D721Med (cell line): ENCODE measurements around the gene SIM2.

Experiments
- DNase-seq: peaks from one replicate; pipeline ENCODE4 v3.0.0; 2011; ENCODE audit warnings: low spot score; ENCODE audit not compliant: insufficient read length
- FAIRE-seq: peaks from 2 replicates; lab custom pipeline; 2011; peaks lifted over from hg19 to GRCh38; lab: Jason Lieb, UNC
- TF ChIP-seq, protein P1 (sequence below): IDR thresholded peaks from 2 replicates; pipeline ENCODE4 v1.5.1; 2012; ENCODE audit warnings: mild to moderate bottlenecking, control low read depth; ENCODE audit not compliant: insufficient read depth; ENCODE audit errors: missing control alignments

SIM2 gene

DNA sequence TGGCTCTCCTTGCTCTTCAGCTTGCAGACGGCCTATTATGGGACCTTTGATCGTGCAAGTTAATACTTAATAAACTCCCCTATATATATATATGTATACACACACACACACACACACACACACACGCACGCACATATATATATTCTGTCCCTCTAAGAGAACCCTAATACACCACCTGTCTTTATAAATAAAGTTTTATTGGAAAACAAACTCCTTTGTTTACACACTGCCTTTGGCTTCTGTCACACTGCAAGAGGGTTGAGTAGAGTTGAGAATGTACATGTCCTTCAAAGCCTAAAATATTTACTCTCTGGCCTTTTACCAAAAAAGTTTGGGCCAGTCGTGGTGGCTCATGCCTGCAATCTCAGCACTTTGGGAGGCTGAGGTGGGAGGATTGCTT lies 26.2 kb upstream of the SIM2 start:
- DNase-seq: no peak
- TF ChIP-seq, protein P1, sequence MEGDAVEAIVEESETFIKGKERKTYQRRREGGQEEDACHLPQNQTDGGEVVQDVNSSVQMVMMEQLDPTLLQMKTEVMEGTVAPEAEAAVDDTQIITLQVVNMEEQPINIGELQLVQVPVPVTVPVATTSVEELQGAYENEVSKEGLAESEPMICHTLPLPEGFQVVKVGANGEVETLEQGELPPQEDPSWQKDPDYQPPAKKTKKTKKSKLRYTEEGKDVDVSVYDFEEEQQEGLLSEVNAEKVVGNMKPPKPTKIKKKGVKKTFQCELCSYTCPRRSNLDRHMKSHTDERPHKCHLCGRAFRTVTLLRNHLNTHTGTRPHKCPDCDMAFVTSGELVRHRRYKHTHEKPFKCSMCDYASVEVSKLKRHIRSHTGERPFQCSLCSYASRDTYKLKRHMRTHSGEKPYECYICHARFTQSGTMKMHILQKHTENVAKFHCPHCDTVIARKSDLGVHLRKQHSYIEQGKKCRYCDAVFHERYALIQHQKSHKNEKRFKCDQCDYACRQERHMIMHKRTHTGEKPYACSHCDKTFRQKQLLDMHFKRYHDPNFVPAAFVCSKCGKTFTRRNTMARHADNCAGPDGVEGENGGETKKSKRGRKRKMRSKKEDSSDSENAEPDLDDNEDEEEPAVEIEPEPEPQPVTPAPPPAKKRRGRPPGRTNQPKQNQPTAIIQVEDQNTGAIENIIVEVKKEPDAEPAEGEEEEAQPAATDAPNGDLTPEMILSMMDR: no peak
- no peak for FAIRE-seq

GRCh38 chr21:36676039-36676950 lies 22.6 kb upstream of the SIM2 start:
- TF ChIP-seq, protein P1: no peak
- DNase-seq (no peak), FAIRE-seq (no peak)

DNA sequence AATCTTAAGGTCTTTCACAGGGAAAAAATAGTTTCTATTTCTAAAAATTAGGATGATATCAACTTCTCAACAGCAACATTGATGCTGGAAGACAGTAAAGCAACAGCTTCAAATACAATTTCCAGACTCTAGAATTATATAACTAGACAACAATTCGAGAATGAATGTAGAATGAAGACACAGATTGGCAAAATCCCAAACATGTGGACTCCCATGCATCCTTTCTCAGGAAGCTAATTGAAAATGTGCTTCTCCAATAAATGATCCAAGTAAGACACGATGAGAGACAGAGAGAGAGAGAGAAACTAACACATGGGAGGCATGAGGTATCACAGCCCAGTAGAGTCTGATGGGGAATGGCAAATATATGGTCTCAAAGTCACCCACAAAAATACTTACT lies 21.5 kb upstream of the SIM2 start:
- FAIRE-seq (no peak), DNase-seq (no peak)
- TF ChIP-seq, protein P1: no peak

GRCh38 chr21:36678538-36678937 lies 20.4 kb upstream of the SIM2 start:
- FAIRE-seq (no peak), DNase-seq (no peak)
- TF ChIP-seq, protein P1: no peak

- TF ChIP-seq, protein P1: no peak
- no peak for FAIRE-seq
Observed at GRCh38 chr21:36681117-36681631, 17.7 kb upstream of the SIM2 start.

DNA sequence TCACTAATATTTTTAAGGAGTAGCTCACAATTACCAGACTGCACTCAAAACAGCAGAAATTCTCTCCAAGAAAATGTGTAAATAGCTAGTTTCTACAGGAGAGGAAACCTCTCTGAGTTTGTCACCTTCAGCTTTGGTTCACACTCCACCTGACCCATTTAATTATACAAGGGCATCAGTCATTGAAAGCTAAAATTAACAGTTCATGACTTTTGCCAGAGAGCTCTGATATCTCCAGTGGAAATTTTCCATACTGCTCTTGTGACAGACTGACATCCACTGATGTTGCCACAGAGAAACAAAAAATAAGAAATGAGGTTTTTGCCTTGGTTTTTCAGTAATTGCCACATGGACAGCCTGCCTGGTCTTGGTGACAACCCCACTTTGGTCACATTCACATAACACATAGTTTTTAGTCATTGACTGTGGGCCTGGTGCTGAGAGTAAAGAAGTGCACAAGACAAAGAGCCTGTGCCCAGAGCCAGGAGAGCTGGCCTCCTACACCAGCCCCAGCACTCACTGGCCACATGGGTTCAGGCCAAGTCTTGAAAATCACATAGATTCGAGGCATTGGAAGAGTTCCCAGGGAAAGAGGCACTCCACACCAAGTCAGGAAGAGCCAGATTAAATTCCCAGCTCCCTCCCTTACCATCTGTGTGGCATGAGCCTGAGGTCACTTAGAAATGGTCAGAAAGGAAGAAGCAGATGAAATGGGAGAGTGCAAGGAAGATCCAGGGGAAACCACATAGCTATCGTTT lies 13.8 kb upstream of the SIM2 start:
- DNase-seq (no peak), FAIRE-seq (no peak)
- TF ChIP-seq, protein P1: no peak

More at GRCh38 chr21:36681117-36681631, 17.7 kb upstream of the SIM2 start:
- DNase-seq: no peak
